Measurements from ENCODE around the gene MAML3.

MAML3 gene

GRCh38 chr4:140097572-140097971 is 56.4 kb downstream of the MAML3 start:
- DNase-seq: no peak

GRCh38 chr4:140096921-140097320 is 57.1 kb downstream of the MAML3 start:
- no peak for DNase-seq

DNA sequence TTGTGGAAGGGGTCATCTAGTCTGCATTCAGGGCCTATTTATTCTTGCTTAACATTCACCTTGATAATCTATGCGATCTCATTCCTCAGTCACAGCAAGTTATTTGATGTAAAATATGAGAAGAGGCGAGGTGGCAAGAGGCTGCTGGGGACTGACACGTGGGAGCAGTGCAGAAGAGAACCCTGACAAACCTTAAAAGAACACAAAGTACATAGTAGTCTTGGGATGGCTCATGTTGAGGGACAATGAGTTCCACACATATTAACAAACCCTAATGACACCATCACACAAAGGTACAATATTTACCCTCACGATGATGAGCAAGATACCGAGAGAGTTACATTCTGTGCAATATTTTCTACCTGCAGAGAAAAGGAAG is 57.5 kb downstream of the MAML3 start:
- DNase-seq: no peak

DNA sequence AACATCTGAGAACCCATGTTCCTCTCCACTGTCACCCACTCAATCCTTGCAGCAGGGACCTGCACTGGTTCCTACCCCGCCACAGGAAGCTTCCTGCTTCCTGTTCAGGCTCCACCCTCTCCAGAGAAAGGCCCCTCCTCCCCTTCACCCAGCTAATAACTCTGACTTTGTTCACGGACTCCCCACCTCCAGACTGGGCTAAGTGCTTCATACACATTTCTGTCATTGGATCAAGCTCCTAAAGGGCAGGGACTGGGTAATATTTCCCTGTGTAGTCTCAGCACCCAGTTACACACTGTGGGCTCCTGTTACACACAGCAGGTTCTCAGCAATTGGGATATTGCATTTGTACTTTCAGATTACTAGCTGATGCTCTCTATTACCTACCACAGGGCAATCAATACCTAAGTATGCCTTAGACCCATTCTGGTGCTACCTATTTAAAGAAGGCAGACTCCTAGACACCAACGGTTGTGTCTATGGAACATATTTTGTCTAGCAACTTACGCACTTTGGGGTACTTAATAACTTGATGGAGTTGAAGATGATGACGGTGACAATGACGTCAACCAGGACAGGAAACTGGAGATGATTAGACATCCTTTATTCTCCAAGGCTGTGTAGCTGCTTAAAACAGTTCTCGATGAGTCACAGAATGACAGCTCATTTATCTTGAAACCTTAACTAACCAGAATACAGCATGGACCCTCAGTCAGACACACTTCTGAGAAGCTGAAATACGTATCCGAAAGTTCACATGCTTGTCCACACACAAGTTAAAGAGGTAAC is 58.1 kb downstream of the MAML3 start:
- DNase-seq: peak; percentile 76

DNA sequence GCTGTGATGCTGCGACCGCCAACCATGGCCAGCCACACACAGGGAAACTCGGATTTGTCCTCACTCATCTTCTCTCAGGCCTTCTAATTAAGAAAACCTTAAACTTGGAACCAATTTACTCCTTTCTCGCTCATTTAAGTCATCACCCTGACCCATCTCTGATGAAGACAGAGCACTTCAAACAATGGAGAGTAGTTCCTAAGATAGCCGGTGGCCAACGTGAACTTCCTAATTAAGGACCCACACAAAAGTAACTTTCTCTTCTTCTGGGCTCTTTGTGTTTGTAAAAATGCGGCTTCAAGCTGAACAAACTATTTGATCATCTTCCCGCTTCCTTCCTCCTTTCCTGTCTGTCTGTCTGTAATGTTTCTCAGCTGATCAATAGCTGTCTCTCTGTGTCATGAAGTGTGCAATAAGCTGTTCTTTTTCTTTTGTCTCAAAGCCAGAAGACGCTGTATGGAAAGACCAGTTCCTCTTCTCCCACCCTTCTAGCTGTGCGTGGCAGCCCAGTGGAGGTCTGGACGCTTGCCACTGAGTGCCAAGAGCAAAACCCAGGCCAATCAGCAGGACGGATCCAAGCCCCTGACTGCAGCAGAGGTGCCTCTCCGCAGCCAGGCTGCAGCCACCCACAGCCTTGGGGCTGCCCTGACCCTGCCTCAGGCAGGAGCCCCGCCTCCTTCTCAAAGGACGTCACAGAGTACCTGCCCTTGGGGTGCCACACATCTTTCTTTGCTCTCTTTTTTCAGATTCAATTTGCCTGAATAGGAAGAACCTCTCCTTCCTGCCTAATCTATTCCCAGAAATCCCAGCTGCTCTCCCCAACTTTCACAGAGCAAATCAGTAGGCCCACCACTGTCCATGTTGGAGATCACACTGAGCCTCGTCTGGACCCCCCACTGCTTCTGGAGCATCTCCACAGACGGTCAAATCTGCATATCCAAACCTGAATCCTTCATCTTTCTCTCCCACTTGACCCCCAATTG is 59.3 kb downstream of the MAML3 start:
- peak; percentile 78 for DNase-seq

DNA sequence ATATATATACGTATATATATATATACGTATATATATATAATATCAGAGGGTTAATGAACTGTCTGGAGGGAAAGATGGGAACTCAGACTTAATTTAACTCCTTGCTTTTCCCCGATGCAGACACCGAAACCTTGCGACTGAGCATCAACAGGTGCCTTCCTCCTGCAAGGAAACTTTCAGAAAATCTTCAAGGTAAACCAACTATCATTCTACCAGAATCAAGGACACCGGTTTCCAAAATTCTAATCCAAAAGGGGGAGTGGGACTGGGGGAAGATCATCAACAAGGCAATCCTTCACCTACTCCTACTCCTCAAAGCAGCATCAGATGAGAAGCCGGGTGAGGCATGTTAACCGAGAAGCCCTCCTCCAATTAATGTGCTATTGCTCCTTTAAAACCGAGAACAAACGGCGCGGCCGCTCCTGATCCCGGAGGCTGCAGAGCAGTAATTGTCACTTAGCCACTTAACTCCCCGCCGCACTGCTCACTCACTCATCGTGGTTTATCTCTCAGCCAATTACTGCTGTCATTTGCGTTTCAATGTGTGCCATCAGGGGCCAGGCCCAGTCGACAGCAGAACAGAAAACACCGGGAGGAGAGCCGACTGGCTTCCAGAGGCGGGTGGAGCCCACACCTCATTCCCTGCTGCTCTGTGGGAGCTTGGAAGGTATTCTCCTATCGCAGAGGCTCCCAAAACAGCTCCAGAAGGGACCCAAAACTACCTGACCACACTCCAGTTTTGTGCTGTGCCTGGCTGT is 61.7 kb downstream of the MAML3 start:
- no peak for DNase-seq

DNA sequence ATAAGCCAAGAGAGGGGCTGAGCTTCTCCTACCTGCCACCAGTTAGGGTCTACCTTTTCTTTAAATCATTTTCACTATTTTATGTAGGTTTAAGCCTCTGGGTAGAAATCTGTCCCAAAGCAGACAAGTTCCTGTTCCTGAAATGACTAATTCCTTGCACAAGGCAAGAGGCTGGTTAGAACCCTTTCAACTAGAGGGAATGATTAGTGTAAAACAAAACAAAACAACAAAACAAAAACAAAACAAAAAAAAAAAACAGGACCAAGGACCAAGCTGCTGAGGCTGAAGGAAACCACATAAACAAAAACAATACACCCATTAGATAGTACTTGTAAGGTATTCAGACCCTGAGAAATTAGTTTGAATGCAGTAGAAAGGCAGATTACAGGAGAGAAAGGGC is 62.7 kb downstream of the MAML3 start:
- DNase-seq: no peak

DNA sequence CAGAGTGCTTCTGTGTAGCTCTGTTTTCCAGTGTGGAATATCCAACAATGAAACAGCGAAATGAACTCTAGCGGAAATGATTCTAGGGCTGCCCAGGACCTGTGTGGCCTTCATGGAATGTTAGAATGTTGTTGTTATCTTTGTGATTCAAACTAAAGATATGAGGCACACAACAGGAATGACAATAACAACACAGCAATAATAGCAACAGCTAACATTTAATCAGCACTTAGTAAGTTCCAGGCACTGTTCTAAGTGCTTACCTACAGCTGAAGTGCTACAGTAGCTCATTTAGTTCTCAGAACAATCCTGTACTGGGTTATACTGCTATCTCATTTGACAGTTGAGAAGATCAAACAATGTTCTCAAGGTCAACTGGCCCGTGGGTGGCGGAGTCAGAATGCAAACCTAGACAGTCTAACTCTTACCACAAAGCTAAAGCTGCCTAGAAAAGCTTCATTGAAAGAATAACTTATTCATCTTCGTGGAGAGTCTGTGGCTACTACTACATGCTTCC is 63.7 kb downstream of the MAML3 start:
- DNase-seq: no peak

- DNase-seq: no peak
Measured at GRCh38 chr4:140089216-140089615, 64.8 kb downstream of the MAML3 start.

DNA sequence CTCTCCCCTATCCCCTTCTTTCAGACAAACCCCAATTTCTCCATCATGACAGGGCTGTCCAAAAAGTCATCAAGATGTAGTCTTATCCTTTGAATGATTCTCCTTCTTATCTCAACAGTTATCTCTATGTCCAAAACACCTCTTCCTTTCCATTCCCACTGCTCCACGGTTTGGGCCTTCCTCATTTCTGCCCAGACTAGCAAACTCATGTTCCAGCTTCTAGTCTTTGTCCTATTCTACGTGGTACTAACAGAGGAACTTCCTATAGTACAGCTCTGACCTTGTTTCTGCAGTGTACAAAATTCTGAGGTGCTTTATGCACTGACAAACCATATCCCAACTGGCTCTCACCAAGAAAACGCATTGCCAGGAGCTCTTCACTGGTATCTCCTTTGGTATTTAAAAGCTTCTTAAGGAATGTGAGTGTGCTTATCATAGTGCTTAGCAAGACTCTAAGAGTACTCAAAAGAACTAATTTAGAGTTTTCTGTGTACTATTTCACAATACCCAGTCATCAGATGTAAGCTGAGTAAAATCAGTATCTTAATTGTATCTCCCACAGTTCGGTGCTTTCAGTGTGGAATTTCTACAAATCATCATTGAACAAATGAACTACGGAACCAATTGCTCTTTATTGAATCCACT is 65.5 kb downstream of the MAML3 start:
- no peak for DNase-seq

DNA sequence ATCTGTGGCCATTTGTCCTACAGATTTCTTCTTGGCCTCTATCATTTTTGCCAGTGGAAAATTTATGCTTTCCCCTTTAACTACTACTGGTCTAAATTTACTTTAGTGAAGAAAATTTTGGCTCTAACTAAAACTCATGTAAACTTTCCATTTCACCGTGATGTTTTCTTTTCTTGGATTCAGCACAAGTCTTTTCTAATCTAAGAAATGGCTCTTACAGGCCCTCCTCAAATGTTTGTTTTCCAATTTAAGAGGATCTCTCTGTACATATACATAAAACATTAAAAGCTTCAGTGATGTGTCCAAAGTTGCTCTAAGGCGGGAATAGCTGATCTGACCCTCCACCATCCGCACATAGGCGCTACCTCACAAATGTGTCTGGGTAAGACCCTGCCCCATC is 68.1 kb downstream of the MAML3 start:
- no peak for DNase-seq

DNA sequence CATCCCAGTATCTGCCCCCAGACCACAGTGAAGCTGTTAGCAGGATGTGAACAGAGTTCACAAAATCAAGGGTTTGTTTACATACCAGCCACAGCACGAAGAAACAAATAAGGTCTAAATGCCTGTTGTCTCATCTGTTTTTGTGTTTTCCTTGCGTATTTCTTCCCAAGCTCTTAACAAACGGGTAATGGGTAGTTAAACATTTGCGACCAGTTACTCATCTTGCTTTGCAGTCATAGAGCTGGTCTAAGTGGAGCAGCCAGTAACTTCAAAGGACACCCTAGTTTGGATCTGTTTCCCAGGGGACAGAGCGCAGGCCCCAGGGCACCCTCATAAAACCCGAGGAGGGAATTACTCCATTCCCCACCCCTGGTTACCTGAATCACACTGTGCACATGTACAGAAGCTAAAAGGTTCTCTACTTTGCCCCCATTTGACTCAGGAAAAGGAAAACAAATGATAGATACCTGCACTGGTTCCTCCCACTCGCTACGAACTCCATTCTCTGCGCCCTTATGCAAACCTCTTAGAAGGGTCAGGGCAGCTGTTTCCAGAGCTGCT is 68.8 kb downstream of the MAML3 start:
- no peak for DNase-seq

DNA sequence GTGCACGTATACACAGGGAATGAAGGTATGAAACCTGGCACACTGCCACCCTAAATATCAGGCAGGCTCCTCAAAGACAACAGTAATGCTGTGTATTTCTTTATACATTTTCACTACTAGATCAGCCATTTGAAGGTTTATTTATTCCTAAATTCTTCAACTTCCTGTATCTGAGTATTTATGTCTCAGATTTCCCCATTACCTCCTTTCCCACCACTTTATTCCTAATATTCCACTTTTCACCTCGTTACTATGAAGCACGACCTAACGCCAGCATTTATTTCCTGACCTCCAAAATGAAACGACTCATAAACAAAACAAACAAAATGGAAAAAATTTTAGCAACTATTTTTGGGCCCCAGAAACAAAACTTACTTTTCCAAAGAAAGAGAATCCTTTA is 69.6 kb downstream of the MAML3 start:
- no peak for DNase-seq

GRCh38 chr4:140082391-140082755 is 71.6 kb downstream of the MAML3 start:
- DNase-seq: no peak

- no peak for DNase-seq
Measured at GRCh38 chr4:140081641-140082390, 72.2 kb downstream of the MAML3 start.

GRCh38 chr4:140080883-140081282 is 73.1 kb downstream of the MAML3 start:
- DNase-seq: no peak

DNA sequence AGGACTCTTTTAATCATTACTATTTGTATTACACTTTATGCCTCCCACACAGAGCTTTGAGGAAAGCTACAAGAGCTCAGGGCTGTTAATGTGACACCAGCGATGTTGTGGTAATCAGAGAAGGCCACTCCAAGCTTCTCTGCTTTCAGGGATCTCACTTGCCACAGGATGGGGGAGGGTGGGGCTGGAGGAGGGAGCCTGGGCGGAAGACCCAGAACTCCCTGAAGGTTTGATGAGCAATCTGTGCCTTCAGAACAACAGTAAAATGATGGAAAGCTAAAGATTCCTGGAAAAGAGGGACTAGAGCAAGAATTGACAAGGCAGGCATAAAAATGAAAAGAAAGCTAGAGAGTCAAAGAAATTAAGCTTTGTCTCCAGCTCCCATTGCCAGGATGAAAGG is 75.6 kb downstream of the MAML3 start:
- DNase-seq: no peak

DNA sequence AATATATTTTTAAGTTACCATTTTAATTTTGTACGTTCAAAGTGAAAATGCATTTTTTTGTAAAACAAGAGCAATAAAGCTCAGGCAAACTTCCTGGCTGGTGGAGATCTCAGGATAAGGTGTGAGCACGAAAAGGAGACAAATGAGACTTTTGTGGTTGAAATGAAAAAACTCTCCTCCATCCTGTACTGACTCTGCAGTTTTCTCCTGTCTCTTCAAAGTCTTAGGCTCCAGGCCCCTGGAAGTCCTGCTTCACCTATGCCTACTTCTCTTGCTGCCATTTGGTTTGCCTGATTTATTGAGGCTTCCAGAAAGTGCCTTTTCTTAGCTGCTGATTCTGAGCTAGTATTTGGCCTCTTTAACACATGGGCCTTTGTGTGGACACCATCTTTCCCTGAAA is 77.7 kb downstream of the MAML3 start:
- DNase-seq: no peak

DNA sequence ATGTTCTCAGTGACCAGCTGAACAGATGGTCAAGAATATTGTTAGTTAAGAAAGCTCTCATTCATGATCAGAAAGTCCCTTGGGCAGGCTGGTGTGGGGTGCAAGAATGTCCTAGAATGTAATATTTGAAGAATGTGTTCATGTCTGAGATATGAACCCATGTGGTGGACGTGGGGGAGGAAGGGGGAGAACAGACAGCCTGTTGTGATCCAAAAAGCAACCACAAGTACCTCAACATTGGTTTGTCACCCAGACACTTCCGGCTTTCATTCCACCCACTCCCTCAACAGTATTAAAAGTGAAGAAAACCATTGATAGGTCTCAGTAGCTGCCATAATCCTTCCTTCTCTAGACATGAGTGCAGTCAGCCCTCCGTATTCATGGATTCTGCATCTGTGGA is 82.2 kb downstream of the MAML3 start:
- DNase-seq: peak; percentile 81

DNA sequence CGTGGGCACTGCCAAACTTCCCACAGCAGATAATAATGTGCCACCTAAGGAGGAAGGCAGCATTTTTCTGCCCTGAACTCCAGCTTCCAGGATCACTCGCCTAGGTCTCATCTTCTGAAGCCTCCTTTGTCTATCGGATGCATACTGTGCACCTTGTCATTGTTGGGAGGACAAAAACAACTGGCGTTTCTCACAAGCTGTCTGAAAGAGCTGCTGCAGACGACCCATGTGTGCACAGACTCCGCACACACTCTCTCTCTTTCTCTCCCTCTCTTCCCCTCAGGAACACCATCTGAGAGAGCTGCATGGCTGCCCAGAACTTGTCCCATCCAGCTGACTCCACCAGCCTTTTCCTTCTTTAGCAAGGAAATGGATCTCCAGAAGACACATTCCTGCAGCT is 83.0 kb downstream of the MAML3 start:
- DNase-seq: no peak

DNA sequence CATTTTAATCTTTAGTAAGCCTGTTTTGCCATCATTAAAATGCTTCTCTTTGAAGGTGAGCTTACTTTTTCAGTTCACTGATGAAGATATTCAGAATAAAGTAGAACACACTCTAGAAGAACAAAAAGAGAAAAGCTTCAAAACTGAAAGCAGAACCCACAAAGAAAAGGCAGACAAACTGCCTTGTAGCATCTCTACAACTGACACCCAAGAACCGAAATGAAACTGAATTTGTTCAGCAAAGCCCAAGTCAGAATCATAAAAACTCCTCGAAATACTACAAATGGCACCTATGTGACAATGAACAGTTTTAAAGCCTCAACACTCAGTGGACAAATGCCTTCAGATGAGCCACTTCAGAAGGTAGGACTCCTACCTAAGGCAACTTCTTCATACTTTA is 83.6 kb downstream of the MAML3 start:
- DNase-seq: no peak

DNA sequence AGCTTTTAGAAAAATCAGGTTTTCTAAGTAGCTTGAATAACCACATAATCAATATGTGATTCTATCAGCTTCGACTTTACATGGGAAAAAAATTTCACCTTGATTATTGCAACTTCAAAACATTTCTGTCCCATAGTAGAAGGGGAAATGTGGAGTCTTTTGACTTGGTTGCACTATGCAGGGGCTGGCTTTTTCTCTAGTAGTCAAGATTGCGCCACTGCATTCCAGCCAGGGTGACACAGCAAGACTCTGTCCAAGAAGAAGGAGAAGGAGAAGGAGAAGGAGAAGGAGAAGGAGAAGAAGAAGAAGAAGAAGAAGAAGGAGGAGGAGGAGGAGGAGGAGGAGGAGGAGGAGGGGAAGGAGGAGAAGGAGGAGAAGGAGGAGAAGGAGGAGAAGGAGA is 84.9 kb downstream of the MAML3 start:
- no peak for DNase-seq
